Measurements from ENCODE around the gene CCL1. TPM values are rescaled to one million over a fixed set of nuclear protein-coding genes. Genes with fewer than 3 reads are reported as not detected.

CCL1 gene
- total RNA-seq, 1 donor from 2014 or later = not detected

- no peak for DNase-seq (ENCODE audit: low spot score)
- no peak for ATAC-seq
Observed at GRCh38 chr17:34384271-34384670, 21.2 kb upstream of the CCL1 start.

- no peak for ATAC-seq
- no peak for DNase-seq (ENCODE audit: low spot score)
Observed at GRCh38 chr17:34383216-34383615, 20.2 kb upstream of the CCL1 start.

- no peak for DNase-seq (ENCODE audit: low spot score)
- ATAC-seq = no peak
Observed at GRCh38 chr17:34382621-34383124, 19.6 kb upstream of the CCL1 start.

GRCh38 chr17:34379868-34380267, 16.8 kb upstream of the CCL1 start:
- no peak for ATAC-seq
- DNase-seq (ENCODE audit: low spot score) = no peak

GRCh38 chr17:34378664-34379101, 15.7 kb upstream of the CCL1 start:
- ATAC-seq = no peak
- DNase-seq (ENCODE audit: low spot score) = no peak

GRCh38 chr17:34377078-34377823, 14.2 kb upstream of the CCL1 start:
- no peak for DNase-seq (ENCODE audit: low spot score)
- no peak for ATAC-seq

GRCh38 chr17:34375426-34375997, 12.5 kb upstream of the CCL1 start:
- ATAC-seq (no peak), DNase-seq (ENCODE audit: low spot score) (no peak)

- ATAC-seq = no peak
Observed at GRCh38 chr17:34374457-34374856, 11.4 kb upstream of the CCL1 start.

GRCh38 chr17:34371405-34372100, 8.5 kb upstream of the CCL1 start:
- ATAC-seq = no peak
- DNase-seq (ENCODE audit: low spot score) = no peak

More at GRCh38 chr17:34374457-34374856, 11.4 kb upstream of the CCL1 start:
- DNase-seq (ENCODE audit: low spot score) = no peak

- ATAC-seq (no peak), DNase-seq (ENCODE audit: low spot score) (no peak)
Observed at GRCh38 chr17:34370997-34371395, 8.0 kb upstream of the CCL1 start.

- ATAC-seq = no peak
Observed at GRCh38 chr17:34370376-34370996, 7.5 kb upstream of the CCL1 start.

GRCh38 chr17:34369571-34369970, 6.5 kb upstream of the CCL1 start:
- ATAC-seq = no peak
- no peak for DNase-seq (ENCODE audit: low spot score)

More at GRCh38 chr17:34370376-34370996, 7.5 kb upstream of the CCL1 start:
- no peak for DNase-seq (ENCODE audit: low spot score)

GRCh38 chr17:34368946-34369500, 6.0 kb upstream of the CCL1 start:
- DNase-seq (ENCODE audit: low spot score) = peak; percentile 70
- peak; percentile 85 for ATAC-seq

GRCh38 chr17:34368196-34368945, 5.3 kb upstream of the CCL1 start:
- ATAC-seq (peak; percentile 66), DNase-seq (ENCODE audit: low spot score) (no peak)

GRCh38 chr17:34367486-34368195, 4.6 kb upstream of the CCL1 start:
- no peak for ATAC-seq

GRCh38 chr17:34366529-34367107, 3.6 kb upstream of the CCL1 start:
- DNase-seq (ENCODE audit: low spot score) (no peak), ATAC-seq (no peak)

More at GRCh38 chr17:34367486-34368195, 4.6 kb upstream of the CCL1 start:
- DNase-seq (ENCODE audit: low spot score) = no peak

- DNase-seq (ENCODE audit: low spot score) = no peak
- no peak for ATAC-seq
Observed at GRCh38 chr17:34366010-34366409, 3.0 kb upstream of the CCL1 start.

GRCh38 chr17:34365340-34365739, 2.3 kb upstream of the CCL1 start:
- ATAC-seq (no peak), DNase-seq (ENCODE audit: low spot score) (no peak)

- ATAC-seq (no peak), DNase-seq (ENCODE audit: low spot score) (no peak)
Observed at GRCh38 chr17:34364751-34365150, 1.7 kb upstream of the CCL1 start.
